Brain pericyte (primary cell): ENCODE measurements around the gene ASS1.

Source experiments
- DNase-seq: peaks from one replicate; pipeline ENCODE4 v3.0.0-alpha.2; 2012; ENCODE audit warnings: low read depth, low spot score

ASS1 gene

DNA sequence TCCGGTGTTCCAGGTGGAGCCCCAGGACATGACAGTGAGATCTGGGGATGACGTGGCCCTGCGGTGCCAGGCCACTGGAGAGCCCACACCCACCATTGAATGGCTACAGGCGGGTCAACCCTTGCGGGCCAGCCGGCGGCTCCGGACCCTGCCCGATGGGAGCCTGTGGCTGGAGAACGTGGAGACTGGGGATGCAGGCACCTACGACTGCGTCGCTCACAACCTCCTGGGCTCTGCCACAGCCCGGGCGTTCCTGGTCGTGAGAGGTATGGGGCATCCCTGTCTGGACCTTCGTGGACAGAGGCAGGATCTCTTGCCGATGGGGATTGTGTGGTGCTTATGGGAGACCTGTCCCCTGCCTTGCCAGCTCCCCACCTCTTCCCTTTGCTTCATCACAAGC, 26.0 kb upstream of the ASS1 start:
- no peak for DNase-seq

DNA sequence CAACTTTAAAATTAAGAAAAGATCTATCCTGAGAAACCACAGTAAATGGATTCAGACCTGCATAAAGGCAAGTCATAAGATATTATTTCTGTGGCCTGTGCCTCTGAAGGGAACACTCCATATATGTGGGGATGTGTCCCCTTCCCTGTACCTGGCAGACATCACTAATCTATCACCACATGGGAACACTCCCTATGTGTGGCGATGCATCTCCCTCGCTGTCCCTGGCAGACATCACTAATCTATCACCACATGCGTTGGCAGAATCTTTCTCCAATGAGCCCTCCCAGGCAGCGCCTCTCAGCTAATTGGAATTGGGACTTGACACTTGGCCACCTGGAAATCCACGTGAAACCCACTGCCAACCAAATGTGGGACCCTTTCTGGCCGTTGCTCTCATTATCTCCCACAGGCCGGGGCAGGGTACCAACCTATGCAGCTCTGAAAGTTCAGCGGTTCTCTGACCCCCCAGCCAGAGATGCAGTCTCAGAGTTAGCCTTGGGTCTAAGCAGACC, 25.2 kb upstream of the ASS1 start:
- no peak for DNase-seq

DNA sequence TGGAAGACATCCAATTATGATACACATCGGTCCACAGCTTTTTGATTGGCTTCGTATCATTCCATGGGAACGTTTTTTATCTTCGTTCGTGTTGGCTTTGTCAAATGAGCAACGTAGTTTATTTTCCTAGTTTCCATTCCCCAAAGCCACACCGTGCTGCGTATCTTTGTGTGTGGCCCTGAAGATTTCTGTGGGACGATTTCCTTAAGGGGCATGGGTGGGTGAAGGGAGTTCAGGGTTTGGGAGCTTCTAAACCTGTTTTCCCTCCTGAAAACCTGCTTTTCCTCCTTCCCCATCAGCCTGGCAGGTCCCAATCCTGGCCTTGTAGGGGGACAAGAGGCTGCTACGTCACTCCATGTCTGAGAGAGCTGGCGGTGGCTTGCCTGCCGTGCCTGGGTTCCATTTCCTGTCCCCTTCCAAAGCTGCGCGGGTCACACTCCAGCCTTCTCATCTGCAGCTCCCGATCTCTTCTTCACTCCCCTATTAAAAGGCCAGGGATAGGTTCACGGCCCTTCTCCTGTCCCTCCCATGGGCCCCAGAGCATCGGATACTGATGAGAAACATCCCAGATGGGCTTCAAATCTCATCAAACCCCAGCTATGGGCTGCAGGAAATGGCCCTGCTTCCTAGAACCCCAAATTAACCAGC, 23.5 kb upstream of the ASS1 start:
- no peak for DNase-seq

DNA sequence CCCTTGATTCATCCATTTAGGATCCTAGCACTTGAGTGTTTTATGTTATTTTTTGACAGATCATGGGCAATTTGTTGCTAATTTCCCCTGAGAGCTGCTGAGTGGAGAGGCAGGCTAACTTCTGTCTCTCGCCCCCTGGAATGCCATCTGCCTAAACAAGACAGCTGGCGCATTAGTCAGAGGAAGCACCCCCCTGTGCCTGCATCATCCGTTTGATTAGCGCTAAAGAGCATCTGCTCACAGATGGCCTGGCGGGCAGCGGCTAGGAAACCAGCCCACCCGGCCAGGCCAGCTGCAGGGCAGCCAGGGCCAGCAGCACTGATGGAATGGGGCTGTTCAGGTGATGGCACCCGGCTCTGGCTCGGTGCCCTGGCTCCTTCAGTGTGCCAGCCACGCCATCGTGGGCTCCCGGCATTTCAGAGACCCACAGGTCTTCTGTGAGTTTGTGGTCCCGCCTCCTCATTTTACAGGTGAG, 22.9 kb upstream of the ASS1 start:
- DNase-seq, result peak; percentile 92

DNA sequence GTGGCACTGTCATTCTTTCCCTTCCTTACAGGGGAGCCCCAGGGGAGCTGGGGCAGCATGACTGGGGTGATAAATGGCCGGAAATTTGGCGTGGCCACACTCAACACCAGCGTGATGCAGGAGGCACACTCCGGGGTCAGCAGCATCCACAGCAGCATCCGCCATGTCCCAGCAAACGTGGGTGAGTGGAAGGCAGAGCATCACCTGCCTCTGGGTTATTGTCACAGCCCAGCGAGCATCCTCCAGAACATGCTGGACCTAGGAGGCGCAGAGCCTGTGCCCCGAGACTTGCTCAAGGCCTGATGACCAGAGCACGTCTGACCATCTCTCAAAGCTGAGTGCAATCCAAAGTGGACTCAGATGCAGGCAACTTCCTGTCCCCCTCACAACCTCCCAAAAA, 22.2 kb upstream of the ASS1 start:
- DNase-seq, result no peak

DNA sequence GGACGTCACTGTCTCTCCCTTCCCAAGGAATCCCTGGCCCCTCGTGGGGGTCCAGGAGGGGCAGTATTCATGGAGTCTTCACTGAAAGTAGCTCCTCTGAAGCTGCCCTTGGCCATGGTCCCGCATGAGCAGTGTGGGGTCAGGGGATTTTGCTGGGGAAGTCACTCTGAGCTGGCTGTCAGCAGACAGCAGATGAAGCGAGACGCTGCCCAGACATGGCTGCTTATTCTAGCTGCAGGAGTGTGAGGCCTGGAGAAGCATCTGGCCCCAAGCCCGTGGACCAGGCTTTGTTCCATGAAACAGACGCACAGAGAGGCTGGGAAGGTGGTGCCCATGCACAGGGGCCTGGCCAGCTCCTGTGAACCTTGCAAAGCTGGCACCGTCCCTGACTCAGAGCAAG, 21.5 kb upstream of the ASS1 start:
- DNase-seq, result no peak

DNA sequence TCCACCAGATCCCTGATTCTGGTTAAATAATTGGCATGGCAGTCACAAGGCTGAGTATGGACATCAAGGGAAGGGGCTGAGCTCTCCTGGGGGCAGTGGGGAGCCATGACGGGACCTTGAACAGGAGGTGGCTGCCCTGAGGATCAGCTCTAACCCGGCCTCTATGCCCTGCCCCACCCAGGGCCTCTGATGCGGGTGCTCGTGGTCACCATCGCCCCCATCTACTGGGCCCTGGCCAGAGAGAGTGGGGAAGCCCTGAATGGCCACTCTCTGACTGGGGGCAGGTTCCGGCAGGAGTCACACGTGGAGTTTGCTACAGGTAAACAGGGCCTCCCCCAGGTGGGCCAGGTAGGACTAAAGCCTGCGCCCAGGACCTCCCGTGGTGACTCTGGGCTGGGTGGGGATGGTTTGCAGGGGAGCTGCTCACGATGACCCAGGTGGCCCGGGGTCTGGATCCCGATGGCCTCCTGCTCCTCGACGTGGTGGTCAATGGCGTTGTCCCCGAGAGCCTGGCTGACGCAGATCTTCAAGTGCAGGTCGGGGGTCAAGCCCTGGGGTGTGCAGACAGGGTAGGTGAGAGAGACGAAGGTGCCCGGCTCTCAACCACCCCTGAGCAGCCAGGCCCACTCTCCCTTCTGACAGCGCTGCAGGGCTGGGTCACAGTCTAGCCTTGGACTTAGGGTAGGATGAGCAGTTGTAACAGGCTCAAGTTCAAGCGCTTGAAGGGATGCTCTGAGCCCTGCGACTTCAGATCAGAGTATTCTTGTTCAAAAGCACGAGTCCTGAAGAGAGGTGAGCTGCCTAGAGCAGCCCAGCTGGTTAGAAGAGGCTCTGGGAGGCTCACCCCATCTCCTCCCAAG, 19.9 kb upstream of the ASS1 start:
- no peak for DNase-seq

DNA sequence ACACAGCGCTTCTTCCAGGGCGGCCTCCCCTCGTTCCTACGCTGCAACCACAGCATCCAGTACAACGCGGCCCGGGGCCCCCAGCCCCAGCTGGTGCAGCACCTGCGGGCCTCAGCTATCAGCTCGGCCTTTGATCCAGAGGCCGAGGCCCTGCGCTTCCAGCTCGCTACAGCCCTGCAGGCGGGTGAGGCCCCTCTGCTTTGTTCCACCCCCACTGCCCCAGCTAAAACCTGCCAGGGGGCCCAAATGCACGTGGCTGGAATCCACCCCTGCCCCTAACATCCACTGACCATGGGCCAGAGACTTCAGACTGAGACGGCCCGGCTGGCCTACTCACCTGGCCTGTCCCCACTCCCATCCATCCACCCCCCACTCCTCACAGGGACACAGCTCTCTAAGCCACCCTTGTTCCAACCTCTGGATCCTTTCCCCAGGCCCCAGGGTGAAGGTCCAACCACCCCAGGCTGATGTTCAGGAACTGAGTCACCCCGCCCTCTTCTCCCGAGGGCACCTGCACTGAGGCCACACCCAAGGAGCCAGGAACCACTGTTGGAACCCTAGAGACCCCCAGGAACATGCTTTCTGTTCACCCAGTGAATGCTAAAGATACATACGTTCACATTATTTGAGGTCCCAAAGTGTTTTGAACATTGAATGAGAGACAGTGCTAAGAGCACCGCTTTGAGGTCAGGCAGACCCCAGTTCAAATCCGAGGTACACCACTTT, 18.9 kb upstream of the ASS1 start:
- DNase-seq, result no peak

DNA sequence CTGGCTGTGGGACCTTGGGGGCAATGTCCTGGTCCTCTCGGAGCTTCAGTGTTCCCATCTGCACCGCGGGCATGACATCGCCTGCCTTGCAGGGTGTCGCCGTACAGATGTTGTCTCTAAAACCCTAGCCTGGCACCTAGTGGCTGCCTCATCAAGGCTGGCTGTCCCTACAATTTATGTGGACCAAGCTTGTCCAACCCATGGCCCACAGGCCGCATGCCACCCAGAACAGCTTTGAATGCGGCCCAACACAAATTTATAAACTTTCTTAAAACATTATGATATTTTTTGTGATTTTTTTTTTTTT, 18.3 kb upstream of the ASS1 start:
- DNase-seq, result no peak

DNA sequence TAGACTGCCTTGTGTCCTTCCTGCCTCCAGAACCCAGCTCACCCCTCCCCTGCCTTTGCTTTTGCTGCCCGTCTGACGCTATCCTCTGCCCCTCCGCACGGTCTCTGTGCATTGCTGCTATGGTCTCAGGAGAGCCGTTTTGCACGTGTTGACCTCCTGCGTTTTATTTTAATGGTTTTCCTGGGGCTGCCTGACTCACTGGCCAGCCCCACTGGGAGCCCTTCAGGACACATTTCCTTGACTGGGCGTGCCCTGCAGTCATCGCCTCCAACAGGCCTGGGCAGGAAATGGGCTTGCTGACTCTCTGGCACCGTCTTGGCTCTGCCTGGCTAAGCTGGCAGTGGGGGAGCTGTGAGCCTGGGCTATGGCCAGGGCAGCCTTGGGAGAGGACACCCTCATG, 17.9 kb upstream of the ASS1 start:
- DNase-seq, result peak; percentile 88

DNA sequence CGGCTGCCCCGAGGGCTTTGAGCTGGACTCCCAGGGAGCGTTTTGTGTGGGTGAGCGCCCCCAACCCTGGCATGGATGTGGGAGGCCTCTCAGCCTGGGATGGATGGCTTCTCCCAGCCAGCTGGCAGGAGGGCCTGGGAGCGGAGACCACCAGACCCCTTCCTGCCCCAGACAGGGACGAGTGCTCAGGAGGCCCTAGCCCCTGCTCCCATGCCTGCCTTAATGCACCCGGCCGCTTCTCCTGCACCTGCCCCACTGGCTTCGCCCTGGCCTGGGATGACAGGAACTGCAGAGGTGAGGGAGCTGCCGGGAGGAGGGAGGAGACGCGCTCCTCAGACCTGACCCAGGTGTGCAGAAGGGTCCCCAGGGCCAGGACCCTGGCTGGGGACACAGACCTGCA, 17.4 kb upstream of the ASS1 start:
- no peak for DNase-seq

DNA sequence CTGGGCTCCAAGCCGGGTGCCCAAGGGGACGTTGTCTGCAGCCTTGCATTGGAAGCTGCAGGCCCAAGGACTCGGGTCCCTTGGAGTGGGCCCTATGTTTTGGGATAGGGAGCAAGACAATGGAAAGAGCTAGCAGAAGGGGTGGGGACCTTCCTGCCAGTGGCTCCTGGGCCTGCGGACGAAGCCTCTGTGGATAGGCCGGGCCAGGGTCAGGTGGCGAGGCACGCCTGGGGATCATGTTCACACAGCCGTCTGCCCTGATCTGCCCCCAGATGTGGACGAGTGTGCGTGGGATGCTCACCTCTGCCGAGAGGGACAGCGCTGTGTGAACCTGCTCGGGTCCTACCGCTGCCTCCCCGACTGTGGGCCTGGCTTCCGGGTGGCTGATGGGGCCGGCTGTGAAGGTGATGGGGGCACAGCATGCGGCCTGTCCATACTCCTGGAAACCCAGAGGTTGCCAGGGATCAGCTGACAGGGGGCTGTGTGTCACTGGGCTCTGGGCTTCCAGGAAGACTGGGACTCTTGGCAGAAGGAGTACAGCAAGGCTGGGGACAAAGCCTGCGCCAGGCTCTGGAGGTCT, 16.6 kb upstream of the ASS1 start:
- DNase-seq, result no peak

DNA sequence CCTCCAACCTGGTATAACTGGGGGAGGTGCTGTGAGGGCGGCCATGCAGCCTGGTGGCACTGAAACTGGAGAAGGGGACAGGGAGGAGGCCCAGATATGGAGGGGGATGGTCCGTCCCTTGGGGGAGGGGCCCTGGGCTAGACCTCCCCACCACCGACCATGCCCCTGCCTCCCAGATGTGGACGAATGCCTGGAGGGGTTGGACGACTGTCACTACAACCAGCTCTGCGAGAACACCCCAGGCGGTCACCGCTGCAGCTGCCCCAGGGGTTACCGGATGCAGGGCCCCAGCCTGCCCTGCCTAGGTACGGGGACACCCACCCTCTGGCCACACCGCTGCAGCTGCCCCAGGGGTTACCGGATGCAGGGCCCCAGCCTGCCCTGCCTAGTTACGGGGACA, 15.4 kb upstream of the ASS1 start:
- no peak for DNase-seq

DNA sequence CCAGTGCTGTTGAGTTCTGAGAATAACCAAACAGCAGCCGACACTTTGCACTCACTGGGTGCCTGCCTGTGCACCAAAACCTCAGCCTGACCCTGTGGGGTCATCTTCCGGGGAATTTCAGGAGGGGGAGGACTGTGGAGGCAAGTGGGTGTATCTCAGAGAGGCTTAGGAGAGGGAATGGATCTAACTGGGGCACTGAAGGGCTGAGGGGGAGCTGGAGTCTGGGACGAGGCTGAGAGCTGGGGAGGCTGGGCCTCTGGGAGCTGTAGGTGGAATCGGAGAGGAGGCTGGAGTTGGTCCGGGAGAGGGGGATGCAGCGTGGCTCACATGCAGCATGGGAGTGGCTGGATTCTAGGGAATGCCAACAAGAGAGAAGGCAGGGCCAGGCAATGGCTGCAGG, 14.9 kb upstream of the ASS1 start:
- no peak for DNase-seq

DNA sequence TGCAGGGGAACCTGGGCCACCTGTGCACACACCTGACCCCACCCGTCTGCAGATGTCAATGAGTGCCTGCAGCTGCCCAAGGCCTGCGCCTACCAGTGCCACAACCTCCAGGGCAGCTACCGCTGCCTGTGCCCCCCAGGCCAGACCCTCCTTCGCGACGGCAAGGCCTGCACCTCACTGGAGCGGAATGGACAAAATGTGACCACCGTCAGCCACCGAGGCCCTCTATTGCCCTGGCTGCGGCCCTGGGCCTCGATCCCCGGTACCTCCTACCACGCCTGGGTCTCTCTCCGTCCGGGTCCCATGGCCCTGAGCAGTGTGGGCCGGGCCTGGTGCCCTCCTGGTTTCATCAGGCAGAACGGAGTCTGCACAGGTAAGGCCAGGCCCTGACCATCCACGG, 14.5 kb upstream of the ASS1 start:
- no peak for DNase-seq

DNA sequence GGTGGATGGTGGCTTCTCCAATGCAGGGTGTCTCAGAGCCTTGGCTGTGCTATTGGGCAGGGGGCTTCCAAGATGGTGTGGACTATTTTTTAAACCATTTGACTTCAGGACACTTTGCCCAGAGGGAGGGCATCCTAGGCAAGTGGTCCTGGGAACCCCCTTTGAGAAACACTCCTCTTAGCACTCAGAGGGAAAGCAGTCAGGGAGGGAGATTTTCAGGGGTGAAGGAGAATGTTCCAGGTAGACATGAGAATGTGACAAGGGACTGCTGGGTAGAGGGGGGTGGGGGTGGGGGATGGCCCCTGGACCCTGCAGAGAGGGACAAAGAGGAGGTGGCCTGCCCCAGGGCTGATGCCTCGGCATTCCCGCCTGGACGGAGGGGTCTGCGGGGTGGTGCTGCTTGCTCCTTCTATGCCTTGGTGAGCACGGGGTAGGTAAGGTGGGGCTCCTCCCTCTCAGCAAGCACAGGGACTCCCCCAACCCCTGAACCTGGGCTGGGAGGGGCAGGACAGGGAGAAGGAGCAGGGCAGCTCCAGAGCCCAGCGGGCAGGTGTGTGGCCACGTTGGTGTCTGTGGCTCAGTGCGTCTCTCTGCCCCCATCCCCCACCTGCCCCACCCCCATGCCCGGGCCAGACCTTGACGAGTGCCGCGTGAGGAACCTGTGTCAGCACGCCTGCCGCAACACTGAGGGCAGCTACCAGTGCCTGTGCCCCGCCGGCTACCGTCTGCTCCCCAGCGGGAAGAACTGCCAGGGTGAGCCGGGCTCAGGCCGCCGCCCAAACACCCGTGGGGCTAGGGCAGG, 13.8 kb upstream of the ASS1 start:
- no peak for DNase-seq

DNA sequence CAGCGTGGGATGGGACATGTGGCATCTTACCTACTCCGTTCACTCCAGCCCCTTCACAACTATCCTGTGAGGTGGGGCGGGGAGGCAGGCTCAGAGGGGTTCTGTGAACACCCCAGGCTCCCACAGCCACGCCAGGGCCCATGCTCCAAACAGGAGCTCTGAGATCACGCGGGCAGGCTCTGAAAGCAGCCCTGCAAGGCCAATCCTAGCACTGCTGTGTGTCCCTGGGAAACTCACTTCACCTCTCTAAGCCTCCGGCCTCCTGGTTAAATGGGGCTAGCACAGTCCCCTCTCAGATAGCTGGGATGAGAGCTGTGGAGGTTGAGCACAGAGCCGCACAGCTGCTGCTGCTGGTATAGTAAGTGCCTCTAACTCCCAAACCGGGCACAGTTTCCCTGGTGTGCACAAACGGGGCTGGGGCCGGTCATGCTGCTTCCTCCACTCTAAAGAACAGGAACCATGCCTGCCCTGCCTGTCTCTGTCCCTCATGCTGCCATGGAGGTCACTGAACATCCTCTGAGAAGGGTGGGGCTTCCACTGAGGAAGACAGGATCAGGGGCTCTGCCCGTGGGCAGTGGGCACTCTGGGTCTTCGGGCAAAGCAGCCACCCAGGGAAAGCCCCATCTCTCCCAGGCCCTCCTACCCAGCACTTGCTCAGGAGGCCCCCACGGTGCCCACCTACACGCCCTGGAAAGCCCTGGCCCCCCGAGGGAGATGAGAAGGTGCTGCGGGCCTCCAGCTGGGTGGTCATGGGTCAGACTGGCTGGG, 13.0 kb upstream of the ASS1 start:
- no peak for DNase-seq

DNA sequence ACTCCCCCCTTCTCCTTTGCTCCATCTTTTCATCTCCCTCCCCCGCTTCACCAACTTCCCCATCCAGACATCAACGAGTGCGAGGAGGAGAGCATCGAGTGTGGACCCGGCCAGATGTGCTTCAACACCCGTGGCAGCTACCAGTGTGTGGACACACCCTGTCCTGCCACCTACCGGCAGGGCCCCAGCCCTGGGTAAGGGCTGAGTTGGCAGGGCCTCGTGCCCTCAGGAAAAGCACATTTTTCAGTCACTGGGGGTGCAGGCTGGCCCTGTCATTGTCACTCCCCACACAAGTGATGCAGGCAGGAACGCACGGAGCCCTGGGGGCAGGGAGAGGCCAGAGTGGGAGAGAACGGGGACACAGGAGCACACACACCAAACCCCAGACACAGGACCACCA, 12.4 kb upstream of the ASS1 start:
- no peak for DNase-seq

DNA sequence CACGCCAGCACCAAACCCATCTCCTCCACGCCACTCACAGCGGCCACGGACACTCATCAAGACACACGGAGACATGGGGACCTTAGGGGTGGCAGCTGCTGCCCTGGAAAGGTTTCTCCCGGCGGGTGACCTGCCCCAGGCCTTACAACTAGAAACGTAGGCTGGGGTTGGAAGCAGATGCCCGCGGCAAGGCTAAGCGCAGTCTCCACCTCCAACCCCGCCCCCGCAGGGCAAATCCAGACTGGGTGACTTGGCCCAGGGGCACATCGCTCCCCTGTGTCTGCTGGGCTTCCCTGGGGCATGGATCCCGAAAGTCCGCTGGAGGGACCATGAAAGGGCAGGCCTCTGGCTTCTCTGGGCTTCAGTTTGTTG, 12.0 kb upstream of the ASS1 start:
- no peak for DNase-seq

DNA sequence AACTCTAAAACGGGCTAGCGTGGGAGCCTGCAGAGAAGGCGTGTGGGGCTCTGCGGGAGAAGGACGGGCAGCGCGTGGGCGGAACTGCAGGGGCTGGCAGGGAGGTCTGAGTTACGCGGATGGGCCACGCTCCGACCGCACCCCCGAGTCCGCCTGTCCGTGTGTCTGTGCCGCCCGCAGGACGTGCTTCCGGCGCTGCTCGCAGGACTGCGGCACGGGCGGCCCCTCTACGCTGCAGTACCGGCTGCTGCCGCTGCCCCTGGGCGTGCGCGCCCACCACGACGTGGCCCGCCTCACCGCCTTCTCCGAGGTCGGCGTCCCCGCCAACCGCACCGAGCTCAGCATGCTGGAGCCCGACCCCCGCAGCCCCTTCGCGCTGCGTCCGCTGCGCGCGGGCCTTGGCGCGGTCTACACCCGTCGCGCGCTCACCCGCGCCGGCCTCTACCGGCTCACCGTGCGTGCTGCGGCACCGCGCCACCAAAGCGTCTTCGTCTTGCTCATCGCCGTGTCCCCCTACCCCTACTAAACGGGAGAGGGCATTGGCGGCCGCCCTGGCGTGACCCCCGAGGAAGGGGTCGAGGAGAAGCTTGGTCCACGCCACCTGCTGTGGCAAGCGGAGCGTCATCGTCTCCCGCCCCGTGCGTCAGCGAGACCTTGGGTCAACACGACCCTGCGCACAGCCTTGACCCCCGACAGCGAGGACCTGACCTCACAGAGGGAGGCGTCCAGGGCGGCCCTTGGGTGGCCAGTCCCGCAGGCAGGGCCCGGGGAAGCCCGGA, 11.4 kb upstream of the ASS1 start:
- DNase-seq, result peak; percentile 78
